Thoracic aorta (tissue), 2 donors: ENCODE measurements around the gene AP1B1. TPM values are rescaled to one million over a fixed set of nuclear protein-coding genes. Genes with fewer than 3 reads are reported as not detected.

Experiments used
- ATAC-seq: fragments of 150-250 bp; one replicate; pipeline ENCODE4 v1.8.0; 2017; ENCODE audit warnings: low read depth; ENCODE audit not compliant: insufficient number of reproducible peaks, low FRiP score
- DNase-seq: peaks from one replicate; pipeline ENCODE4 v3.0.0-alpha.2; 2020; ENCODE audit warnings: low spot score
- H3K27ac ChIP-seq, 2 donors: fragments of 200-600 bp; sonication (generic); 1 replicate in 1 of 2; 2 replicates in 1 of 2; pipeline ENCODE4 v1.5.1; 2016; ENCODE audit warnings: mild to moderate bottlenecking in 2 of 2, moderate library complexity in 2 of 2
- H3K27me3 ChIP-seq: fragments of 200-600 bp; sonication (generic); replicated peaks from 2 replicates; pipeline ENCODE4 v1.6.0; 2016; ENCODE audit warnings: mild to moderate bottlenecking; ENCODE audit not compliant: insufficient read depth
- H3K36me3 ChIP-seq: fragments of 200-600 bp; sonication (generic); one replicate; pipeline ENCODE4 v1.5.1; 2016
- H3K4me1 ChIP-seq, 2 donors: fragments of 200-600 bp; sonication (generic); 1 replicate in 1 of 2; 2 replicates in 1 of 2; pipeline versions ENCODE4 v1.5.1 to v1.6.0; 2016; ENCODE audit warnings: low read depth in 2 of 2, mild to moderate bottlenecking in 1 of 2; ENCODE audit not compliant: control insufficient read depth in 1 of 2
- H3K4me3 ChIP-seq: fragments of 200-600 bp; sonication (generic); 2 replicates; pipeline ENCODE4 v1.5.1; 2016; ENCODE audit warnings: mild to moderate bottlenecking
- H3K9me3 ChIP-seq: fragments of 200-600 bp; sonication (generic); 2 replicates; pipeline ENCODE4 v1.5.1; 2016
- total RNA-seq, 2 donors: library from RNA; depleted of rRNA; stranded (reverse); fragments of >200 nt; gene quantifications; one replicate each; pipeline versions ENCODE4 v1.1.0 to v1.2.3, GENCODE V29; 2016
- TF ChIP-seq, protein P1 (sequence below): fragments of 200-600 bp; sonication (generic); IDR thresholded peaks from one replicate; pipeline ENCODE4 v1.5.1; 2019; ENCODE audit warnings: antibody characterized with exemption

Gene AP1B1
- total RNA-seq, 2 donors from 2014 or later, result 59.5 to 73.1 TPM

DNA sequence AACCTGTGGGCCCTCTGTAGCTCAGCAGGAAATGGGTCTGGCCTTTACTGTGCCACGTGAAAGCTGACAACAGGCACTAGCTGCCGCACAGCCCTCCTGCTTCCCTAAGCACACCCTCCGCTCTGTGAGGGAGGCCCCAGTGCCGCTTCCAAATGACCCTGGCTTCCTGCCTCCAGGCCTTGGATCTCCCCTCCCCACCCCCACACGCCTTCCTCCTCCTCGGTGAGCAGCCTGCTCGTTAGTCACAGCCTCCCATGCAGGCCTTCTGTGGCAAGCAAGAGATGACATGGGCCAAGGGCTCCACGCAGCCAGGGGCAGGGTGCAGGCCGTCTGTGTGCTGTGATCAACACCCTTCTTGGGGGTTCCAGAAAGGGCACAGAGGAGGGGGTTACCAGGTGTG, 57.6 kb downstream of the AP1B1 start:
- H3K4me3 ChIP-seq, result no peak overlapping the region
- TF ChIP-seq, protein P1, sequence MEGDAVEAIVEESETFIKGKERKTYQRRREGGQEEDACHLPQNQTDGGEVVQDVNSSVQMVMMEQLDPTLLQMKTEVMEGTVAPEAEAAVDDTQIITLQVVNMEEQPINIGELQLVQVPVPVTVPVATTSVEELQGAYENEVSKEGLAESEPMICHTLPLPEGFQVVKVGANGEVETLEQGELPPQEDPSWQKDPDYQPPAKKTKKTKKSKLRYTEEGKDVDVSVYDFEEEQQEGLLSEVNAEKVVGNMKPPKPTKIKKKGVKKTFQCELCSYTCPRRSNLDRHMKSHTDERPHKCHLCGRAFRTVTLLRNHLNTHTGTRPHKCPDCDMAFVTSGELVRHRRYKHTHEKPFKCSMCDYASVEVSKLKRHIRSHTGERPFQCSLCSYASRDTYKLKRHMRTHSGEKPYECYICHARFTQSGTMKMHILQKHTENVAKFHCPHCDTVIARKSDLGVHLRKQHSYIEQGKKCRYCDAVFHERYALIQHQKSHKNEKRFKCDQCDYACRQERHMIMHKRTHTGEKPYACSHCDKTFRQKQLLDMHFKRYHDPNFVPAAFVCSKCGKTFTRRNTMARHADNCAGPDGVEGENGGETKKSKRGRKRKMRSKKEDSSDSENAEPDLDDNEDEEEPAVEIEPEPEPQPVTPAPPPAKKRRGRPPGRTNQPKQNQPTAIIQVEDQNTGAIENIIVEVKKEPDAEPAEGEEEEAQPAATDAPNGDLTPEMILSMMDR, result no peak
- no peaks in the 10 kb centered on the region for H3K9me3 ChIP-seq
- ATAC-seq, result no peak
- H3K27ac ChIP-seq, result no peak overlapping the region
- H3K27me3 ChIP-seq, result no peaks in the 10 kb centered on the region
- no peak for DNase-seq
- peaks cover 23% of the 10 kb centered on the region for H3K36me3 ChIP-seq
- H3K4me1 ChIP-seq, result peaks cover 0 to 4% of the 10 kb centered on the region in 2 donors

DNA sequence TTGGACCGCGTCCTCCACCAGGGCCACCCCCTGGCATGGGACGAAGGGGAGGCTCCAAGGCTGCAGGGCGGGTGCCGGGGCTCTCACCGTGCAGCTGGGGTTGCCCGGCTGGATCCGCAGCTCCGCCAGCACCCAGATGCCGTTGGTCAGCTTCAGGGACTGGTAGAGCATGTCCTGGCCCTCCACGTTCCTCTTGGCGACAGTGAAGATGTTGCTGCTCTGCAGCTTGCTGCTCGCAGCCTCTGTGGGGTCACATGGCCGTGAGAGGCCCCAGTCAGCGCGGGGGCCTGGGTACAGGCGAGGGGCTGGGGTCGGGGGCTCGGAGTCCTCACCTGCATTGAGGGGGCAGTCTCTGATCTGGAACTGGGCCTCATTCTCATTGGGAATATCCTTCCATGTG, 58.1 kb downstream of the AP1B1 start:
- TF ChIP-seq, protein P1, result no peak
- Histone ChIP-seq H3K36me3 (peaks cover 23% of the 10 kb centered on the region), H3K9me3 (no peaks in the 10 kb centered on the region), H3K27ac (no peak overlapping the region), H3K27me3 (no peaks in the 10 kb centered on the region), H3K4me1 (peaks cover 0 to 5% of the 10 kb centered on the region in 2 donors), H3K4me3 (no peak overlapping the region)
- DNase-seq (no peak), ATAC-seq (no peak)

DNA sequence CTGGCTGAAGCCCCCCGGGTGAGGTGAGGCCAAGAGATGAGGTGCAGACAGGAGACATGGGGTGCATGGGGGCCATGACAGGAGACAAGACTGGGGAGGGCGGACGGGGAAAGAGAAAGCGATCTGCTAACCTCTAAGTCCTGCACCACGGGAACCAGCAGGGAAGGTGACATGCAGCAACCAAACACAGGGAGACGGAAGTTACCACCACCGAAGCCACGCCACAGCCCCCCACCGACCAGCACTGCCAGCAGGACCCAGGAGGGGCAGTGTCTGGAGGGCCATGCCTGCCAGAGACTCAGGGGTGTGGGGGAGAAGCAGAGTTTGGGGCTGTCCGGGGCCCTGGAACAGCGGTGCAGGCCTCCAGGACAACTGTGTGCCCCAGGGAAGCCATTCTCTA, 58.8 kb downstream of the AP1B1 start:
- H3K4me3 ChIP-seq, result no peak overlapping the region
- H3K4me1 ChIP-seq, result peaks cover 0 to 5% of the 10 kb centered on the region in 2 donors
- H3K27ac ChIP-seq, result no peak overlapping the region
- no peaks in the 10 kb centered on the region for H3K27me3 ChIP-seq
- H3K36me3 ChIP-seq, result peaks cover 23% of the 10 kb centered on the region
- H3K9me3 ChIP-seq, result no peaks in the 10 kb centered on the region
- TF ChIP-seq, protein P1, result no peak
- DNase-seq (no peak), ATAC-seq (no peak)

DNA sequence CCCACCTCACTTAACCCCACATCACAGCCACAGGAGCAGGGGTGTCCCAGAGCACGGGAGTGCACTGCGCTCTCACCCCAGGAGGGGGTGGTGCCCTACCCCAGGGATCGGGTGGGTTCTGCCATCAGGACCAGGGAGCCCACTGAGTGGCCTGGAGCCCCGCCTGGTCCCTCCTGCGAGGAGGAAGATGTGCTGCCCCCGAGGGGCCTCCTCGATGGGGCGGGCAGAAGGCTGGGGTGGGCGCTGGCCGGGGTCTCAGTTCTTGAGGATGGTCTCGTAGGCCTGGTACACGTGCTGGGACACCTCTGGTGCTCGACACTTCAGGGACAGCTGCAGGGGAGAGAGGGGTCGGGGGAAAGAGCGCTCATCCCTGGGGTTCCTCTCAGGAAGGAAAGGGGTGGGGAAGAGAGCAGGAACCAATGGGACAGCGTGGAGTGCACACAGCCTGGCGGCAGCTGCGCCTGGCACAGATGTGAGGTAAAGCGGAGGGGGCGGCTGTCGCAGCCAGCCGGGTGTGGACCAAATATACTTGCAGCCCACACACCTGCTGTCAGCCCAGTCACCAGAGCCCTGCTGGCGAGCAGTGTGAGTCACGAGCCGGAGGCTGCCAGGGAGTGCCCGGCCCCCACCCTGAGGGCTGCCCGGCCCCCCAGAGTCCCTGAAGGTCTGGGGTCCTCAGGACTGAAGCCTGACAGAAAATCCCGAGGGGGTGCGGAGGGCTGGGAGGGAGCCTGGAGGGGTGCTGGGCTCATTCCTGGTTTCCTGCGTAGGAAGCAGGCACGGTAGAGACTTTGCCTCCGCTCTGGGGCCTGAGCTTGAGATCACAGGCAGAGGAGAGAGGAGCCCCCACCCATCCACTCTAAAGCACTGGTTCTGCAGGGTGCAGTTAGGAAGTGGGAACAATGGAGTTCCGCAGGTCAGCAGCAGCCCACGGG, 59.5 kb downstream of the AP1B1 start:
- ATAC-seq, result no peak
- TF ChIP-seq, protein P1, result no peak
- no peaks in the 10 kb centered on the region for H3K27me3 ChIP-seq
- no peak for DNase-seq
- H3K4me3 ChIP-seq, result no peak overlapping the region
- peaks cover 0 to 5% of the 10 kb centered on the region in 2 donors for H3K4me1 ChIP-seq
- H3K9me3 ChIP-seq, result no peaks in the 10 kb centered on the region
- H3K27ac ChIP-seq, result no peak overlapping the region
- H3K36me3 ChIP-seq, result peaks cover 23% of the 10 kb centered on the region

DNA sequence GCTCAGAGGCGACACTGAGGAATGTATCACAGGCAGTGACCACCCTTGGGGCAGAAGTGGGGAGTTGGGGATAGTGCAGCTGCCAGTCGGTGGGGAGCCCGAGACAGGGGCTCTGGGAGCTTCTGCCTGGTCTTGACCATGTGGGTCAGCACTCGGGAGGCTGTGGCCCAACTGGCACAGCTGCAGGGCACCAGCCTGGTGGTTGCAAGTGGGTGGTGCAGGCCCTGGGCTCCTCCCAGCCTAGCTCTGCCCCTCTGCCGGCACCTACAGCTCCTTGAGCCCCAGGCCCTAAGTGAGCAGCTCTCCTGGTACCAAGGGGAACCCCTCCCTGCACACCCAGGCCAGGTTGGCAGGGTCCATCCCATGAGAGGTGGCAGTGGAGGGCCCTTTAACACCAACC, 60.3 kb downstream of the AP1B1 start:
- peaks cover 0 to 5% of the 10 kb centered on the region in 2 donors for H3K4me1 ChIP-seq
- DNase-seq, result no peak
- TF ChIP-seq, protein P1, result no peak
- no peaks in the 10 kb centered on the region for H3K27me3 ChIP-seq
- no peaks in the 10 kb centered on the region for H3K9me3 ChIP-seq
- no peak overlapping the region for H3K4me3 ChIP-seq
- H3K36me3 ChIP-seq, result peaks cover 23% of the 10 kb centered on the region
- no peak overlapping the region for H3K27ac ChIP-seq
- ATAC-seq, result no peak
